HL-60/S4 treated with retinoic acid at 250 ng/mL for 4 days and 3 days (cell line): ENCODE data around the gene TMEM221.
"Not testable (repeated sequence)": the region's sequence is repeated elsewhere in the genome, so short reads cannot be mapped to it uniquely, and the experiment has no call there.

Source experiments
- in situ Hi-C: fragments of 300-500 bp; cut with MboI; formaldehyde crosslinking; loops from 2 replicates; pipeline ENCODE4 v1.7.0; 2022; ENCODE audit warnings: low sequenced_read_pairs

Gene TMEM221

DNA sequence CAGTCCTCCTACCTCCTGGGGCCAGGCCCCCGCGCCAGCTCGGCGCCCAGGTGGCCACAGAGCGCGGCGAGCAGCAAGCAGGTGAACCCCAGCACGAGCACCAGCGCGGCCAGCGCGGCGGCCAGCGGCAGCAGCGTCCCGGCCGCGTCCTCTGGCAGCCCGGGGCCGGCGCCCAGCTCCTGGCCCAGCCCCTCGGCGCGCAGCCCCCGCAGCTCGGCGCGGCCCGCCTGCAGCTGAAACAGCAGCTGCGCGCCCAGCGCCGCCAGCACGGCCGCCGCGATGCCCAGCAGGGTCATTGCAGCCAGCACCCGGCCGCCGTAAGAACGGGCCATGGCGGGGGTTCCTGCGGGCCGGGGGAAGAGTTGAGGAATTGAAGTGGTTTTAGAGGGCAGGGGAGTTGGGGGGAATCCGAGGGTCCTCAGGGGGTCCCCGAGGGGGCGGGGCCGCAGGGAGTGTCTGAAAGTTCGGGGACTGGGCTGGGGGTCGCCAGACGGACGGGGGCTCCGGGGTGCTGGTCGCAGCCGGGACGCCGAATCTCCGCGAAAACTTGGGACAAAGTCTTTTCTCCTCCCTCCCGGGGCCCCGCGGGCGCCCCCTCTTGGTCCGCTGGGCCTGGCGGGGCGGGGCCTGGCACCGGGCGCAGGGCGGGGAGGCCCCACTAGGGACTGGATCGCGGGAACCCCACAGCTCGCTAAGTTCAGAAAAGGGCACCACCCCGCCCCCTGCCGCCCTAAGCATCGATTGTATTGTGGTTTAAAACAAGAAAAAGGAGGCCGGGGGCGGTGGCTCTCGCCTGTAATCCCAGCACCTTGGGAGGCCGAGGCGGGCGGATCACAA is at the start of gene TMEM221:
Gene TMEM221, minus strand, starts transcription at position 538 of the 837 bp plus-strand sequence. Its CDS starts 206 bp downstream, at position 332.
- in situ Hi-C loops = no loop called here

GRCh38 chr19:17497149-17497798 is 48.8 kb upstream of the TMEM221 start:
- in situ Hi-C loops = no loop called here

- in situ Hi-C loops = no loop called here
These were observed 48.0 kb upstream of the TMEM221 start for GRCh38 chr19:17496337-17496997.

GRCh38 chr19:17495639-17496296 is 47.3 kb upstream of the TMEM221 start:
- in situ Hi-C loops = no loop called here

DNA sequence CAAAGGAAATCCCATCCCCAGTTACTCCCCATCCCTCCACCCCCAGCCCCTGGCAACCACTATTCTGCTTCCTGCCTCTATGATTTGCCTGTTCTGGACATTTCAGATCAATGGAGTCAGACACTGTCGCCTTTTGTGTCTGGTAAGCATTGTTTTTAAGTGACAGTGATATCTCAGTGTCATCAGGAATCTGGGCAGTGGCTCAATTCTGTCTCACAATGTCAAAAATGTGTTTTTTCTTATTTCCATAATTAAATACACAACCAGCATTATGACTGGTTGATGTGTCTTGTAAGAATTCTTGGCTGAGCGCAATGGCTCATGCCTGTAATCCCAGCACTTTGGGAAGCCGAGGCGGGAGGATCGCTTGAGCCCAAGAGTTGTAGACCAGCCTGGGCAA is 42.8 kb upstream of the TMEM221 start:
- in situ Hi-C loops = no loop called here

DNA sequence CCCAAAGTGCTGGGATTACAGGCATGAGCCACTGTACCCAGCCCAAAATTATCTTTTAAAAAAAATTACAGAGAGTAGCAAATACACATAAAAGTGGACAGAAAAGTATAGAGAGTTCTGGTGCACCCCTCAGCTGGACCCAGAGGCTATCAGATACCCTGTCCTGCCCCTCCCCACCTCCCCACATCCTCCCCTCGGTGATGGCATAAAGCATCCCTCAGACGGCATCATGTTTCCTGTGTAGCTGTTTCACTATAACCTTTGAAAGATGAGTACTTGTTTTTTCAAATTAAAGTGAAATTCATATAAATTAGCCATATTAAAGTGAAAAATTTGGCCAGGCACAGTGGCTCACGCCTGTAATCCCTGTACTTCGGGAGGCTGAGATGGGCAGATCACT is 41.9 kb upstream of the TMEM221 start:
- in situ Hi-C loops = no loop called here

DNA sequence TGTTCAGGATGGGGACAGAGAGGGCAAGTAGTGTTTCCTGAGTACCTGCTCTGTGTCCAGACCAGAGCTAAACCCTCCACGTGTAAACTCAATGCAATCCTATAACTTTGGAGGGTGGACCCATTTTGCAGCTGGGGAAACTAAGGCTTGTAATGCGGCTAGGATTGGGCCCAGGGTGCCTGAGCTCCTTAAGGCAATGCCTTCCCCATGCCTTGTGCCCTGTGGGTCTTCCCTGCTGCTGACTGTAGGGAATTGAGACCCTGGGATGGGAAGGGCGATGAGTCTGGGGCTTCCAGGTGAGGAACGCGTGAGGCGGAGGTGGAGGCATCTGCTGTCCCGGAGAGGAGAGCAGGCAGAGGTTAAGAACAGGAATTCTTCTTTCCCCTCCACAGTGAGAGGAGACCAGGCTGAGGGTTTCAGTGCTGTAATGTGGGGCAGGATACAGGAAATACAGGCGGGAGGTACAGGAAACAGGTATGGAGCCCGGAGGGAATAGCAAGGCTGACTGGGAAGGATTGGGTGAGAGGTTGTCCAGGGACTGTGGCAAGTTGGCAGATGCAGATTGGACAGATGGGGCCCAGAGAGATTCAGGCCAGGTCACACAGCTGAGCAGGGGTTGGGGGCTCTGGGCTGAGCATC is 41.0 kb upstream of the TMEM221 start:
- in situ Hi-C loops = no loop called here

DNA sequence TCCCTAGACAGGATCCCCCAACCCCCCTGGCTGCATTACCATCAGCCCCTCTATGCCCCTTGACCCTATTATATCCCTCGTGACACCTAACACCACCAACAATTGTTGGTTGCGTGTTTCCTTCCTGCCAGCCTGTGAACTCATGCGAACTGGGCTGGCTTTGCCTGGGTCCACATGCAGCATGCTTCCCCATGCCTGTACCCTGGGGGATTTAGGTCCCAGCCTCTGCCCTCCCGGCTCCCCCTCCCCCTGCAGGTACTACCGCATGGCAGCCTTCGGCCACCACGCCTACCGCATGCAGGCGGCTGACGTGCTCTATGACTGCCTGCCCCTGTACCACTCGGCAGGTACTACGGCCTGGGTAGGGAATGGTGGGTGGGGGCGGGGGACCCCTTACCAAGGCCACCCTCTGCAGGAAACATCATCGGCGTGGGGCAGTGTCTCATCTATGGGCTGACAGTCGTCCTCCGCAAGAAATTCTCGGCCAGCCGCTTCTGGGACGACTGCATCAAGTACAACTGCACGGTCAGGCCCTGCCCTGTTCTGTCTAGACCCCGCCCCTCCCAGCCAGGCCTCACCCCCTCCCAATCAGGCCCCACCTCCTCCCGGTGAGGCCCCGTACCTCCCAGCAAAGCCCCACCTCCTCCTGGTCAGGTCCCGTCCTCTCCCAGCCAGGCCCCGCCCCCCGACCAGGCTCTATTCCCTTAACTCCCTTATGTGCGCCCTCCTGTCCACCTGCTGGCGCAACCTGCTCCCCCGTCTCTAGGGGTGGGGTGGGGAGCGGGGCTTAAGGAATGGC is 40.3 kb upstream of the TMEM221 start:
- in situ Hi-C loops = no loop called here

GRCh38 chr19:17487284-17488121 is 39.0 kb upstream of the TMEM221 start:
- in situ Hi-C loops = no loop called here

- in situ Hi-C loops = no loop called here
These were observed 38.2 kb upstream of the TMEM221 start for GRCh38 chr19:17486545-17487240.

- in situ Hi-C loops = no loop called here
These were observed 36.2 kb upstream of the TMEM221 start for GRCh38 chr19:17484520-17485185.

DNA sequence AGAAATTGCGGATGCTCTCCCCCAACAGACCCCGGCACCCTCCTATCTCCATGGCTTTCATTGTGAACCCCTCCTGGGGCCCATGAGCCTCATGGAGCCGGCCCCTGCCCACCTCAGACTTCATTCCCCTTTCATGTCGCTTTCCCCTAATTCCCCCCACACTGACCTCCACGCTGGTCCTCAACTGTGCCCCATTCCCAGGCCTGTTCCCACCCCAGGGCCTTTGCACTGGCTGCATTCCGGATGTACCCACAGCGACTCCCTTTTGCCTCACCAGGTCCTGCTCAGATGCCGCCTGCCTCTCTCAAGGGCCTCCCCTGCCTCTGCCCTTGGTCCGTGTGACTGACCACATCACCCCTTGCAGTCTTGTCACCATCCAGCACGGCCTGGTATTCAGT is 35.1 kb upstream of the TMEM221 start:
- in situ Hi-C loops = no loop called here

GRCh38 chr19:17482877-17483604 is 34.6 kb upstream of the TMEM221 start:
- in situ Hi-C loops = no loop called here

GRCh38 chr19:17481986-17482385 is 33.5 kb upstream of the TMEM221 start:
- in situ Hi-C loops = no loop called here

DNA sequence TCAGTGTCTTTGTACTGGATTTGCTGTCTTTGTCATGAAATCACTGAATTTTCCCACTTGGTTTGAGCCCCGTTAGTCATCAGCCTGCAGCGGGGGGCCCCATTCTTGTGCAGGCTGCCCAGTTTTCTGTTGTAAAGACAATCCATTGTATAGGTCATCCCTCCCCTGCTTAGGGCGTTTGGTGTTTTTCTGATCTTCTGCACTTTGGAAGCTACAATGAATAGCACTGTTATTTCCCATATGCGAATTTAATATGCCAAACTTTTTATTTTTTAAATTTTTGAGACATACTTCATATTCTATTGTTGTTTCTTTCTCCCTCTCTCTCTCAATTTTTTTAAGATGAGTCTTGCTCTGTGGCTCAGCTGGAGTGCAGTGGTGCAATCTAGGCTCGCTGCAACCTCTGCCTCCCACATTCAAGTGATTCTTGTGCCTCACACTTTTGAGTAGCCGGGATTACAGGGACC is 30.9 kb upstream of the TMEM221 start:
- in situ Hi-C loops = no loop called here

GRCh38 chr19:17475541-17476115 is 27.2 kb upstream of the TMEM221 start:
- in situ Hi-C loops = no loop called here

GRCh38 chr19:17475011-17475540 is 26.6 kb upstream of the TMEM221 start:
- in situ Hi-C loops = not testable (repeated sequence)
